Ishikawa (cell line): ENCODE results near the gene COL26A1.

Source experiments
- CEBPB ChIP-seq: IDR thresholded peaks from 2 replicates; pipeline ENCODE4 v1.6.1; 2012
- CREB1 ChIP-seq: IDR thresholded peaks from 2 replicates; pipeline ENCODE4 v1.6.1; 2012; ENCODE audit warnings: low read depth
- EGR1 ChIP-seq: IDR thresholded peaks from 2 replicates; pipeline ENCODE4 v1.6.1; 2012
- EP300 ChIP-seq: IDR thresholded peaks from 2 replicates; pipeline ENCODE4 v1.6.1; 2012; ENCODE audit warnings: borderline replicate concordance
- FOXM1 ChIP-seq: IDR thresholded peaks from 2 replicates; pipeline ENCODE4 v1.6.1; 2012; ENCODE audit warnings: low read depth, borderline replicate concordance
- NFIC ChIP-seq: IDR thresholded peaks from 2 replicates; pipeline ENCODE4 v1.6.1; 2012
- RAD21 ChIP-seq: IDR thresholded peaks from 2 replicates; pipeline ENCODE4 v1.6.1; 2012; ENCODE audit warnings: low read depth
- TAF1 ChIP-seq: IDR thresholded peaks from 2 replicates; pipeline ENCODE4 v1.6.1; 2012; ENCODE audit warnings: low read depth, mild to moderate bottlenecking
- TCF12 ChIP-seq: IDR thresholded peaks from 2 replicates; pipeline ENCODE4 v1.6.1; 2012; ENCODE audit warnings: low read depth
- TEAD4 ChIP-seq: IDR thresholded peaks from 2 replicates; pipeline ENCODE4 v1.6.1; 2012
- YY1 ChIP-seq: IDR thresholded peaks from 2 replicates; pipeline ENCODE4 v1.6.1; 2012; ENCODE audit warnings: low read depth
- ZBTB7A ChIP-seq: IDR thresholded peaks from 2 replicates; pipeline ENCODE4 v1.6.1; 2012; ENCODE audit warnings: low read depth
- TF ChIP-seq, protein P1 (sequence below): IDR thresholded peaks from 2 replicates; pipeline ENCODE4 v1.6.1; 2012
- TF ChIP-seq, protein P2 (sequence below): IDR thresholded peaks from 2 replicates; pipeline ENCODE4 v1.6.1; 2012; ENCODE audit warnings: low read depth, mild to moderate bottlenecking
- TF ChIP-seq, protein P3 (sequence below): IDR thresholded peaks from 2 replicates; pipeline ENCODE4 v1.6.1; 2012

COL26A1 gene

DNA sequence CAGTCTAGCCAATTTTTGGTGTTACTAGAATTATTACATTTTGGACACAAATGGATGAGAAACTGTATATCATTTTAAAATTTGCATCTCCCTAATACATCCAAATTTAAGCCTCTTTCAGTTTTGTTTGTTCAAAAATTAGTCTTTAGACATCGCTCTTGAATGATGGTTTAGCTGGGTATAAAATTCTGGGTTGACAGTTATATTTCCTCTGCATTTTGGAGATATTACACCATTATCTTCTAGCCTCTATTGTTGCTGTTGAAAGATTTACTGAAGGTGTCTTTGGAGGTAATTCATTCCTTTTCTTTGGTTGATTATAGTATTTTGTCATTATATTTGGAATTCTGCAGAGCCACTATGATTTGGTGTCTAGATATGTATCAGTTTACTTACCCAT is 116.5 kb downstream of the COL26A1 start:
- TF ChIP-seq ZBTB7A (no peak), EP300 (no peak), TEAD4 (no peak), FOXM1 (no peak), NFIC (no peak), RAD21 (no peak), CREB1 (no peak), YY1 (no peak), CEBPB (no peak), TCF12 (no peak), TAF1 (no peak), EGR1 (no peak)
- TF ChIP-seq, protein P1, sequence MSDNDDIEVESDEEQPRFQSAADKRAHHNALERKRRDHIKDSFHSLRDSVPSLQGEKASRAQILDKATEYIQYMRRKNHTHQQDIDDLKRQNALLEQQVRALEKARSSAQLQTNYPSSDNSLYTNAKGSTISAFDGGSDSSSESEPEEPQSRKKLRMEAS, result no peak
- TF ChIP-seq, protein P2, sequence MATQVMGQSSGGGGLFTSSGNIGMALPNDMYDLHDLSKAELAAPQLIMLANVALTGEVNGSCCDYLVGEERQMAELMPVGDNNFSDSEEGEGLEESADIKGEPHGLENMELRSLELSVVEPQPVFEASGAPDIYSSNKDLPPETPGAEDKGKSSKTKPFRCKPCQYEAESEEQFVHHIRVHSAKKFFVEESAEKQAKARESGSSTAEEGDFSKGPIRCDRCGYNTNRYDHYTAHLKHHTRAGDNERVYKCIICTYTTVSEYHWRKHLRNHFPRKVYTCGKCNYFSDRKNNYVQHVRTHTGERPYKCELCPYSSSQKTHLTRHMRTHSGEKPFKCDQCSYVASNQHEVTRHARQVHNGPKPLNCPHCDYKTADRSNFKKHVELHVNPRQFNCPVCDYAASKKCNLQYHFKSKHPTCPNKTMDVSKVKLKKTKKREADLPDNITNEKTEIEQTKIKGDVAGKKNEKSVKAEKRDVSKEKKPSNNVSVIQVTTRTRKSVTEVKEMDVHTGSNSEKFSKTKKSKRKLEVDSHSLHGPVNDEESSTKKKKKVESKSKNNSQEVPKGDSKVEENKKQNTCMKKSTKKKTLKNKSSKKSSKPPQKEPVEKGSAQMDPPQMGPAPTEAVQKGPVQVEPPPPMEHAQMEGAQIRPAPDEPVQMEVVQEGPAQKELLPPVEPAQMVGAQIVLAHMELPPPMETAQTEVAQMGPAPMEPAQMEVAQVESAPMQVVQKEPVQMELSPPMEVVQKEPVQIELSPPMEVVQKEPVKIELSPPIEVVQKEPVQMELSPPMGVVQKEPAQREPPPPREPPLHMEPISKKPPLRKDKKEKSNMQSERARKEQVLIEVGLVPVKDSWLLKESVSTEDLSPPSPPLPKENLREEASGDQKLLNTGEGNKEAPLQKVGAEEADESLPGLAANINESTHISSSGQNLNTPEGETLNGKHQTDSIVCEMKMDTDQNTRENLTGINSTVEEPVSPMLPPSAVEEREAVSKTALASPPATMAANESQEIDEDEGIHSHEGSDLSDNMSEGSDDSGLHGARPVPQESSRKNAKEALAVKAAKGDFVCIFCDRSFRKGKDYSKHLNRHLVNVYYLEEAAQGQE, result no peak
- TF ChIP-seq, protein P3, sequence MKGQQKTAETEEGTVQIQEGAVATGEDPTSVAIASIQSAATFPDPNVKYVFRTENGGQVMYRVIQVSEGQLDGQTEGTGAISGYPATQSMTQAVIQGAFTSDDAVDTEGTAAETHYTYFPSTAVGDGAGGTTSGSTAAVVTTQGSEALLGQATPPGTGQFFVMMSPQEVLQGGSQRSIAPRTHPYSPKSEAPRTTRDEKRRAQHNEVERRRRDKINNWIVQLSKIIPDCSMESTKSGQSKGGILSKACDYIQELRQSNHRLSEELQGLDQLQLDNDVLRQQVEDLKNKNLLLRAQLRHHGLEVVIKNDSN, result no peak

DNA sequence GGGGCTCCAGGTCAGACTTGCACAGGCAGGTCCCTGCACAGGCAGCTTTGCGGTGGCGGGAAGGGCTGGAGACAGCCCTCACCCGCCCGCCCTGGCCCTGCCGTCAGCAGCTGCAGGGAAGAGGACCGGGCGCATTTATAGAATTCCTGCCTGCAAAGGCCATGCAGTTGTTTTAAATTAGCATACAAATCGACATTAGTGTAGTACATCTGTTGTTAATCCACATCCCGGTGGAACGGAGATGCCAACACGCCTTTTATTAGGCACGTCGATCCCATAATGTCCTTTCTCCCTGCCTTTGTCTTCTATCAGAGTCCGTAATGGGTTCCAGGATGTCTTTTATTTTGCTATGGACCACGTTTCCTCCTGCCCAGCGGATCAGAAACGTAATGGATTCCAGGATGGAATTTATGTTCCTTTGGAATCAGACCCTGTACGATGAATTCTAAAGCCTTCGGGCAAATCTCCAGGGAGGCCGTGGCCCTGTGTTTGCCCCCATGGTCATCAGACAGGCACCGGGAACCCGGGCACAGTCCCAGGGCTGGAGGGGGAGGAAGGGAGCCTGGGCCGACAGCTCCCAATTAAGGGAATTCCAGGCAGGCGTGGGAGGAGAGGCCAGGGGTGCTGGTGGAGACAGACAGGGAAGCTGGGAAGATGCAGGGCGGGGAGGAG is 123.9 kb downstream of the COL26A1 start:
- TF ChIP-seq, protein P2, result no peak
- TF ChIP-seq FOXM1 (no peak), EP300 (peak; percentile 11; the same call in 1 of the 2 replicates), EGR1 (peak; percentile 81), TEAD4 (0 out of 2 replicates have a peak, but pooled peaks have one; percentile 16)

DNA sequence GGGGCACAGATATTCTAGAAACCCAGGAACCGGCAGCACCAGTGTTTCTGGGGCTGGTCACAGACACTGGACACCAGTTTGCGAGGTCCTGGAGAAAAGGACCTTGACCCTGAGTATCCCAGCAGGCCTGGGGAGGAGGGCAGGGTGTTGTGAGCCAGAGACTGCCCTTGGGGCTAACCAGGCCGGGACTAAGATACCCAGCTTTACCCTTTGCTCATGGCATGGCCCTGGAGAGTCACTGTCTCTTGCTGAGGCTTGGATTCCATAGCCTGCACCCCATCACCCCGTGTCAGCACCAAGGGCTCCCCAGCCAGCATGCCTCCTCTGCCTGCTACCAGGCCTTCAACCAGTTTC is 124.4 kb downstream of the COL26A1 start:
- TF ChIP-seq YY1 (no peak), NFIC (no peak), ZBTB7A (no peak), TEAD4 (no peak), CREB1 (no peak), RAD21 (no peak), TCF12 (no peak), TAF1 (no peak), EGR1 (no peak)
- TF ChIP-seq, protein P3, result no peak
- TF ChIP-seq, protein P2, result no peak
- TF ChIP-seq, protein P1, result no peak

DNA sequence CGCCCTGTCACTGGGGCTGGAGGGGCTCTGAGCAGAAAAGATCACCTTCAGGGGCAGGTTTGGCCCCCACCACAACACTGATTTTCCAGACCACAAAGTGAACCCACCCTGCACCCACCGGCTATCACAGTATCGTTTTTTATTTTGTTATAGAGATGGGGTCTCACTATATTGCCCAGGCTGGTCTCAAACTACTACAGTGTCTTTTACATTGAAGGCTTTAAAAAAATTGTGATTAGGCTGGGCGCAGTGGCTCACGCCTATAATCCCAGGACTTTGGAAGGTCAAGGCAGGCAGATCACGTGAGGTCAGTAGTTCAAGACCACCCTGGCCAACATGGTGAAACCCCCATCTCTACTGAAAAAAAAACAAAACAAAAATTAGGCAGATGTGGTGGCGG is 125.1 kb downstream of the COL26A1 start:
- TF ChIP-seq NFIC (no peak), CREB1 (no peak), EGR1 (no peak), RAD21 (no peak), TAF1 (no peak), TEAD4 (no peak), ZBTB7A (no peak), CEBPB (no peak), TCF12 (no peak), EP300 (no peak), YY1 (no peak), FOXM1 (no peak)
- TF ChIP-seq, protein P2, result no peak
- TF ChIP-seq, protein P3, result no peak
- TF ChIP-seq, protein P1, result no peak
